ENCODE measurements around the gene KREMEN2. TPM values are rescaled to one million over a fixed set of nuclear protein-coding genes. Genes with fewer than 3 reads are reported as not detected.

KREMEN2 gene
- total and polyA plus RNA-seq, 9 of the 15 experiments (the other 6 are each of a cell fraction or from before 2014, with no cell fraction given): 0.04 to 7.7 (median 1.5) TPM; not detected in 1

- TF ChIP-seq ZNF121 (CRISPR knock-in tag; conservative IDR thresholded peaks at IDR 0.05) (no peak), ZNF57 (CRISPR knock-in tag; IDR thresholded peaks at IDR 0.05) (no peak), MYNN (IDR thresholded peaks at IDR 0.05) (0 out of 2 replicates have a peak, but pooled peaks have one; percentile 47), MYNN (CRISPR knock-in tag; IDR thresholded peaks at IDR 0.05) (no peak), ZFP36 (IDR thresholded peaks at IDR 0.05; ENCODE audit: low read depth, low read length, partially characterized antibody) (no peak), L3MBTL2 (IDR thresholded peaks at IDR 0.05) (peak; percentile 79), XRCC5 (IDR thresholded peaks at IDR 0.05; ENCODE audit: low read depth, low read length) (no peak), ZNF146 (CRISPR knock-in tag; IDR thresholded peaks at IDR 0.05; ENCODE audit: unreplicated experiment) (no peak), ZNF217 (CRISPR knock-in tag; IDR thresholded peaks at IDR 0.05) (no peak), ZNF740 (CRISPR knock-in tag; IDR thresholded peaks at IDR 0.05) (no peak), ZNF740 (tag; IDR thresholded peaks at IDR 0.05) (no peak), HDAC8 (tag; IDR thresholded peaks at IDR 0.05) (no peak), SMC3 (conservative IDR thresholded peaks at IDR 0.05; ENCODE audit: insufficient read depth, low read depth, low read length) (no peak), THRAP3 (IDR thresholded peaks at IDR 0.05; ENCODE audit: borderline replicate concordance) (no peak), ZFP91 (CRISPR knock-in tag; IDR thresholded peaks at IDR 0.05) (no peak), MTA1 (IDR thresholded peaks at IDR 0.05; ENCODE audit: borderline replicate concordance) (peak; percentile 57; the same call in 1 of the 2 replicates), BDP1 (IDR thresholded peaks at IDR 0.05; ENCODE audit: insufficient read depth, insufficient read length) (no peak), ZNF175 (CRISPR knock-in tag; IDR thresholded peaks at IDR 0.05; ENCODE audit: low read depth) (no peak), OTX1 (CRISPR knock-in tag; IDR thresholded peaks at IDR 0.05) (no peak), IRF2 (CRISPR knock-in tag; IDR thresholded peaks at IDR 0.05) (no peak), EWSR1 (IDR thresholded peaks at IDR 0.05; ENCODE audit: borderline replicate concordance, low read depth, partially characterized antibody) (no peak), KLF1 (tag; IDR thresholded peaks at IDR 0.05) (no peak), RBM34 (IDR thresholded peaks at IDR 0.05; ENCODE audit: borderline replicate concordance, insufficient read depth, low read length) (no peak), ZNF23 (CRISPR knock-in tag; IDR thresholded peaks at IDR 0.05) (no peak), E2F3 (CRISPR knock-in tag; IDR thresholded peaks at IDR 0.05) (no peak), NFE2 (IDR thresholded peaks at IDR 0.05; ENCODE audit: low read depth) (peak; percentile 51), NELFE (IDR thresholded peaks at IDR 0.05; ENCODE audit: insufficient read depth, insufficient read length) (no peak)
- TF ChIP-seq, protein P1, sequence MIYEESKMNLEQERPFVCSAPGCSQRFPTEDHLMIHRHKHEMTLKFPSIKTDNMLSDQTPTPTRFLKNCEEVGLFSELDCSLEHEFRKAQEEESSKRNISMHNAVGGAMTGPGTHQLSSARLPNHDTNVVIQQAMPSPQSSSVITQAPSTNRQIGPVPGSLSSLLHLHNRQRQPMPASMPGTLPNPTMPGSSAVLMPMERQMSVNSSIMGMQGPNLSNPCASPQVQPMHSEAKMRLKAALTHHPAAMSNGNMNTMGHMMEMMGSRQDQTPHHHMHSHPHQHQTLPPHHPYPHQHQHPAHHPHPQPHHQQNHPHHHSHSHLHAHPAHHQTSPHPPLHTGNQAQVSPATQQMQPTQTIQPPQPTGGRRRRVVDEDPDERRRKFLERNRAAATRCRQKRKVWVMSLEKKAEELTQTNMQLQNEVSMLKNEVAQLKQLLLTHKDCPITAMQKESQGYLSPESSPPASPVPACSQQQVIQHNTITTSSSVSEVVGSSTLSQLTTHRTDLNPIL (CRISPR knock-in tag; IDR thresholded peaks at IDR 0.05): no peak
- TF ChIP-seq, protein P2, sequence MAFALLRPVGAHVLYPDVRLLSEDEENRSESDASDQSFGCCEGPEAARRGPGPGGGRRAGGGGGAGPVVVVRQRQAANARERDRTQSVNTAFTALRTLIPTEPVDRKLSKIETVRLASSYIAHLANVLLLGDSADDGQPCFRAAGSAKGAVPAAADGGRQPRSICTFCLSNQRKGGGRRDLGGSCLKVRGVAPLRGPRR (CRISPR knock-in tag; IDR thresholded peaks at IDR 0.05): no peak
Observed at GRCh38 chr16:3004781-3005284, 40.8 kb downstream of the KREMEN2 start (continued).

Measured in K562 (cell line).